GM12878 (cell line): ENCODE measurements around the gene SPATS2L. TPM values are rescaled to one million over a fixed set of nuclear protein-coding genes. Genes with fewer than 3 reads are reported as not detected.
A peak's percentile ranks its signal among the peaks of the same experiment; 100 is the strongest.

Source experiments
- ATAC-seq: fragments of 200-7000 bp; cut with Tn5 transposase; 3 replicates; pipeline ENCODE4 v1.9.1; 2020; ENCODE audit warnings: mild to moderate bottlenecking, moderate library complexity
- BruUV-seq: library from RNA; stranded (reverse); fragments of 400-500 nt; replicated peaks from 2 replicates; lab custom pipeline; 2021; lab: Mats Ljungman, UMichigan
- CTCF ChIA-PET: fragments of 300-600 bp; sonication (Branson Sonifier 250); formaldehyde crosslinking; extraction: SDS; loops from one replicate; lab custom pipeline; 2021; ENCODE audit warnings: inconsistent platforms; lab: Yijun Ruan, JAX
- POLR2A ChIA-PET: fragments of 350-600 bp; formaldehyde crosslinking; extraction: SDS; loops from one replicate; lab custom pipeline; 2021; ENCODE audit warnings: inconsistent platforms; lab: Charles Lee
- RAD21 ChIA-PET: fragments of 300-600 bp; sonication (Branson Sonifier 250); formaldehyde crosslinking; loops from one replicate; lab custom pipeline; 2023; ENCODE audit warnings: antibody characterized with exemption; ENCODE audit not compliant: unreplicated experiment; lab: Charles Lee
- SMC1A ChIA-PET: fragments of 300-600 bp; sonication (Branson Sonifier 250); formaldehyde crosslinking; loops from one replicate; lab custom pipeline; 2023; ENCODE audit not compliant: unreplicated experiment, uncharacterized antibody; lab: Charles Lee
- DNase-seq: peaks from one replicate; pipeline ENCODE4 v3.0.0-alpha.2; 2011; ENCODE audit warnings: low read depth, low spot score
- FAIRE-seq: peaks from 3 replicates; lab custom pipeline; 2011; peaks lifted over from hg19 to GRCh38; lab: Jason Lieb, UNC
- H2AFZ ChIP-seq: 2 replicates; pipeline ENCODE4 v1.6.0; 2011; ENCODE audit warnings: low read depth, low read length, control low read depth; ENCODE audit not compliant: control insufficient read depth
- H3K27ac ChIP-seq: 2 replicates; pipeline ENCODE4 v1.5.1; 2011; ENCODE audit warnings: control low read depth; ENCODE audit not compliant: control insufficient read depth, insufficient read depth
- H3K27me3 ChIP-seq, 2 experiments: replicated peaks in 1 of 2; 2 replicates each; pipeline versions ENCODE4 v1.6.0 to v1.6.1; 2011; ENCODE audit warnings: low read length in 1 of 2; ENCODE audit not compliant: control insufficient read depth in 2 of 2, insufficient read depth in 2 of 2
- H3K36me3 ChIP-seq, 2 experiments: 2 replicates each; pipeline ENCODE4 v1.5.1; 2011; ENCODE audit warnings: low read length in 1 of 2; ENCODE audit not compliant: control insufficient read depth in 2 of 2, insufficient read depth in 2 of 2
- H3K4me1 ChIP-seq: 2 replicates; pipeline ENCODE4 v1.6.1; 2011; ENCODE audit warnings: mild to moderate bottlenecking, low read length, moderate library complexity, mixed read lengths; ENCODE audit not compliant: control insufficient read depth, insufficient read depth
- H3K4me2 ChIP-seq: 2 replicates; pipeline ENCODE4 v1.6.0; 2011; ENCODE audit warnings: control low read depth; ENCODE audit not compliant: control insufficient read depth, insufficient read depth
- H3K4me3 ChIP-seq: fragments of 200-600 bp; sonication (generic); 2 replicates; pipeline ENCODE4 v1.5.1; 2016
- H3K79me2 ChIP-seq: 2 replicates; pipeline ENCODE4 v1.6.0; 2011; ENCODE audit warnings: low read length; ENCODE audit not compliant: control insufficient read depth, insufficient read depth
- H3K9ac ChIP-seq: 2 replicates; pipeline ENCODE4 v1.8.0; 2011; ENCODE audit warnings: low read length, control low read depth, mixed read lengths; ENCODE audit not compliant: control insufficient read depth, insufficient read depth
- H3K9me3 ChIP-seq: replicated peaks from 3 replicates; pipeline ENCODE4 v1.5.1; 2011; ENCODE audit warnings: mild to moderate bottlenecking, low read length; ENCODE audit not compliant: control insufficient read depth, insufficient read depth
- H4K20me1 ChIP-seq: 2 replicates; pipeline ENCODE4 v1.6.0; 2011; ENCODE audit not compliant: control insufficient read depth, insufficient read depth
- ATF7 ChIP-seq: fragments of 450-650 bp; IDR thresholded peaks from 2 replicates; pipeline ENCODE4 v1.6.1; 2016; ENCODE audit warnings: low read depth, mild to moderate bottlenecking
- E2F4 ChIP-seq: IDR thresholded peaks from 2 replicates; pipeline ENCODE4 v1.6.1; 2012; ENCODE audit warnings: low read depth, low read length, improper control_type of control experiment
- GATAD2B ChIP-seq: fragments of 450-650 bp; conservative IDR thresholded peaks from 2 replicates; pipeline ENCODE4 v1.6.1; 2017; ENCODE audit warnings: low read depth, mild to moderate bottlenecking, moderate library complexity
- JUND ChIP-seq: IDR thresholded peaks from 2 replicates; pipeline ENCODE4 v1.6.1; 2012; ENCODE audit warnings: low read depth, mild to moderate bottlenecking, low read length, improper control_type of control experiment, moderate library complexity
- MTA3 ChIP-seq: IDR thresholded peaks from 2 replicates; pipeline ENCODE4 v1.6.1; 2012; ENCODE audit warnings: low read length, inconsistent platforms, borderline replicate concordance
- NFIC ChIP-seq: IDR thresholded peaks from 2 replicates; pipeline ENCODE4 v1.6.1; 2012; ENCODE audit warnings: low read depth, mild to moderate bottlenecking, inconsistent platforms, low read length, moderate library complexity
- POLR2AphosphoS2 ChIP-seq: IDR thresholded peaks from 2 replicates; pipeline ENCODE4 v1.6.1; 2011; ENCODE audit warnings: low read depth, mild to moderate bottlenecking, low read length, improper control_type of control experiment, moderate library complexity
- RAD21 ChIP-seq: IDR thresholded peaks from 2 replicates; pipeline ENCODE4 v1.6.1; 2011; ENCODE audit warnings: mild to moderate bottlenecking, low read depth, low read length, moderate library complexity; ENCODE audit not compliant: insufficient read depth
- RFX5 ChIP-seq: IDR thresholded peaks from 2 replicates; pipeline ENCODE4 v1.6.1; 2011; ENCODE audit warnings: low read depth, low read length, improper control_type of control experiment
- SIX5 ChIP-seq: IDR thresholded peaks from 2 replicates; pipeline ENCODE4 v1.6.1; 2011; ENCODE audit warnings: mild to moderate bottlenecking, low read depth, low read length, moderate library complexity; ENCODE audit not compliant: severe bottlenecking
- SMAD5 ChIP-seq: IDR thresholded peaks from 2 replicates; pipeline ENCODE4 v1.6.1; 2016; ENCODE audit warnings: antibody characterized with exemption, low read depth
- STAT1 ChIP-seq: fragments of 450-650 bp; conservative IDR thresholded peaks from 2 replicates; pipeline ENCODE4 v1.6.1; 2014; ENCODE audit warnings: antibody characterized with exemption, mild to moderate bottlenecking
- ZBTB33 ChIP-seq: fragments of 450-650 bp; IDR thresholded peaks from 2 replicates; pipeline ENCODE4 v1.6.1; 2017; ENCODE audit warnings: mild to moderate bottlenecking
- ZBTB4 ChIP-seq: fragments of 450-650 bp; formaldehyde crosslinking; IDR thresholded peaks from 2 replicates; pipeline ENCODE4 v1.4.0; 2022; ENCODE audit warnings: mild to moderate bottlenecking, moderate library complexity
- ZNF207 ChIP-seq: fragments of 450-650 bp; IDR thresholded peaks from 2 replicates; pipeline ENCODE4 v1.6.1; 2014; ENCODE audit warnings: antibody characterized with exemption, mild to moderate bottlenecking, borderline replicate concordance
- WGBS: methylation state at CpG from one replicate; pipeline ENCODE4 v1.1.6; 2016; ENCODE audit warnings: low lambda C conversion rate; ENCODE audit not compliant: insufficient replicate concordance, insufficient coverage; ENCODE audit errors: missing lambda C conversion rate; 5-methylcytosine and 5-hydroxymethylcytosine counted together
- in situ Hi-C: fragments of 300-500 bp; cut with MboI; formaldehyde crosslinking; loops from 9 replicates; pipeline ENCODE4 v1.14.3; 2018; ENCODE audit warnings: mixed read lengths
- intact Hi-C: fragments of 100-400 bp; cut with micrococcal nuclease; formaldehyde crosslinking; loops from one replicate; pipeline ENCODE4 v1.14.2; 2022; ENCODE audit not compliant: unreplicated experiment
- polyA plus RNA-seq, 11 experiments: library from polyadenylated mRNA; depleted of rRNA in 4 of 11; unstranded in 6 of 11; stranded (reverse) in 5 of 11; fragments of >200 nt; fragmentation: Nextera tagmentation in 4 of 11; fragmentation: Illumina TruSeq in 1 of 11; extraction: Ambion mirVana in 4 of 11; extraction: Trizol in 1 of 11; gene quantifications; 1 replicate in 1 of 11; 2 replicates in 10 of 11; pipeline versions ENCODE4 v1.2.1 to v1.2.3, GENCODE V29; 2011 to 2016; ENCODE audit warnings: inconsistent platforms in 2 of 11, missing spikeins in 2 of 11, low read depth in 1 of 11
- total RNA-seq, 4 experiments: library from RNA; depleted of rRNA in 3 of 4; stranded (reverse); fragments of >200 nt in 3 of 4; fragmentation: Illumina TruSeq in 1 of 4; extraction: Trizol in 1 of 4; gene quantifications; 2 replicates each; pipeline versions ENCODE4 v1.2.1 to v1.2.3, GENCODE V29; 2013 to 2021

The SPATS2L gene
- total and polyA plus RNA-seq, 10 of the 15 experiments (the other 5 are each of a cell fraction or from before 2014, with no cell fraction given), result 5.2 to 30.0 (median 20.1) TPM

GRCh38 chr2:200488169-200488568 is 181.7 kb downstream of the SPATS2L start (continued):
- no peak for TF ChIP-seq ZBTB4 (CRISPR knock-in tag)

- Histone ChIP-seq H3K4me3 (no peak overlapping the region), H3K27me3 (no peaks in the 10 kb centered on the region), H4K20me1 (no peaks in the 10 kb centered on the region), H3K4me1 (no peaks in the 10 kb centered on the region), H3K79me2 (no peaks in the 10 kb centered on the region), H3K36me3 (peaks cover 0 to 18% of the 10 kb centered on the region in 2 experiments), H3K4me2 (no peak overlapping the region), H3K9ac (no peak overlapping the region), H2AFZ (no peak overlapping the region), H3K27ac (no peak overlapping the region), H3K9me3 (no peaks in the 10 kb centered on the region; the same call in 1 of the 3 replicates)
- ChIA-PET CTCF (no interaction called here), RAD21 (no interaction called here), SMC1A (interaction anchor here (0.6 kb wide), 1 partner anchor 14 kb away, joined by 3 read pairs; no protein-coding TSS in a partner anchor), POLR2A (no interaction called here)
- ATAC-seq, result no peak
- intact Hi-C loops (no loop called here), in situ Hi-C loops (no loop called here)
- TSS peak; percentile 46 for BruUV-seq
- WGBS, result 92% methylated on average over 19 of the region's 22 CpGs
- no peak for DNase-seq
- no peak for FAIRE-seq
- TF ChIP-seq STAT1, result no peak
- no peak for TF ChIP-seq JUND
- no peak for TF ChIP-seq GATAD2B
- no peak for TF ChIP-seq E2F4
- TF ChIP-seq POLR2AphosphoS2, result no peak
- no peak for TF ChIP-seq NFIC
- no peak for TF ChIP-seq RAD21
- no peak for TF ChIP-seq ZBTB33
- TF ChIP-seq ATF7, result no peak
- TF ChIP-seq ZNF207, result no peak
- TF ChIP-seq SIX5, result no peak
- no peak for TF ChIP-seq MTA3
- TF ChIP-seq SMAD5, result no peak
- no peak for TF ChIP-seq RFX5
These were observed 183.5 kb downstream of the SPATS2L start for GRCh38 chr2:200490001-200490400.
